ENCODE data around the gene SMG6. TPM values are rescaled to one million over a fixed set of nuclear protein-coding genes. Genes with fewer than 3 reads are reported as not detected.

Gene SMG6
- total and polyA plus RNA-seq, 2 of the 13 experiments (the other 11 are each of a cell fraction or from before 2014, with no cell fraction given) = 4.6 to 14.6 TPM

- TF ChIP-seq KDM2A (CRISPR knock-in tag; IDR thresholded peaks at IDR 0.05; ENCODE audit: borderline replicate concordance, low read depth) (peak; percentile 81; the same call in 1 of the 2 replicates), PITX1 (CRISPR knock-in tag; IDR thresholded peaks at IDR 0.05) (peak; percentile 48; the same call in 1 of the 2 replicates), ZNF777 (CRISPR knock-in tag; IDR thresholded peaks at IDR 0.05) (peak; percentile 73), STAG1 (CRISPR knock-in tag; IDR thresholded peaks at IDR 0.05) (peak; percentile 91), ZNF441 (CRISPR knock-in tag; IDR thresholded peaks at IDR 0.05; ENCODE audit: borderline replicate concordance) (no peak), BCL6 (CRISPR knock-in tag; IDR thresholded peaks at IDR 0.05) (peak; percentile 65; the same call in 1 of the 2 replicates), SP1 (IDR thresholded peaks at IDR 0.05) (no peak), SP1 (CRISPR knock-in tag; IDR thresholded peaks at IDR 0.05) (0 out of 2 replicates have a peak, but pooled peaks have one; percentile 24), ZNF879 (CRISPR knock-in tag; IDR thresholded peaks at IDR 0.05) (no peak), HOXA3 (CRISPR knock-in tag; IDR thresholded peaks at IDR 0.05) (0 out of 2 replicates have a peak, but pooled peaks have one; percentile 4), ERF (CRISPR knock-in tag; IDR thresholded peaks at IDR 0.05) (no peak; the same call in 1 of the 2 replicates), GATAD1 (CRISPR knock-in tag; IDR thresholded peaks at IDR 0.05) (0 out of 2 replicates have a peak, but pooled peaks have one; percentile 36), CSRNP2 (CRISPR knock-in tag; conservative IDR thresholded peaks at IDR 0.05; ENCODE audit: low read depth) (no peak), ZNF780A (CRISPR knock-in tag; IDR thresholded peaks at IDR 0.05) (no peak), ZNF792 (CRISPR knock-in tag; IDR thresholded peaks at IDR 0.05) (0 out of 2 replicates have a peak, but pooled peaks have one; percentile 39), EZH2 (conservative IDR thresholded peaks at IDR 0.05; ENCODE audit: low read depth, low read length) (peak; percentile 39; the same call in 1 of the 2 replicates), TOPORS (CRISPR knock-in tag; IDR thresholded peaks at IDR 0.05) (0 out of 2 replicates have a peak, but pooled peaks have one; percentile 59), ZBED4 (CRISPR knock-in tag; IDR thresholded peaks at IDR 0.05; ENCODE audit: borderline replicate concordance) (peak; percentile 67; the same call in 1 of the 2 replicates), SOX5 (CRISPR knock-in tag; IDR thresholded peaks at IDR 0.05; ENCODE audit: borderline replicate concordance) (peak; percentile 23; the same call in 1 of the 2 replicates), SALL2 (CRISPR knock-in tag; IDR thresholded peaks at IDR 0.05) (peak; percentile 43; the same call in 1 of the 2 replicates), ZBTB42 (CRISPR knock-in tag; IDR thresholded peaks at IDR 0.05) (no peak)
- TF ChIP-seq, protein P1, sequence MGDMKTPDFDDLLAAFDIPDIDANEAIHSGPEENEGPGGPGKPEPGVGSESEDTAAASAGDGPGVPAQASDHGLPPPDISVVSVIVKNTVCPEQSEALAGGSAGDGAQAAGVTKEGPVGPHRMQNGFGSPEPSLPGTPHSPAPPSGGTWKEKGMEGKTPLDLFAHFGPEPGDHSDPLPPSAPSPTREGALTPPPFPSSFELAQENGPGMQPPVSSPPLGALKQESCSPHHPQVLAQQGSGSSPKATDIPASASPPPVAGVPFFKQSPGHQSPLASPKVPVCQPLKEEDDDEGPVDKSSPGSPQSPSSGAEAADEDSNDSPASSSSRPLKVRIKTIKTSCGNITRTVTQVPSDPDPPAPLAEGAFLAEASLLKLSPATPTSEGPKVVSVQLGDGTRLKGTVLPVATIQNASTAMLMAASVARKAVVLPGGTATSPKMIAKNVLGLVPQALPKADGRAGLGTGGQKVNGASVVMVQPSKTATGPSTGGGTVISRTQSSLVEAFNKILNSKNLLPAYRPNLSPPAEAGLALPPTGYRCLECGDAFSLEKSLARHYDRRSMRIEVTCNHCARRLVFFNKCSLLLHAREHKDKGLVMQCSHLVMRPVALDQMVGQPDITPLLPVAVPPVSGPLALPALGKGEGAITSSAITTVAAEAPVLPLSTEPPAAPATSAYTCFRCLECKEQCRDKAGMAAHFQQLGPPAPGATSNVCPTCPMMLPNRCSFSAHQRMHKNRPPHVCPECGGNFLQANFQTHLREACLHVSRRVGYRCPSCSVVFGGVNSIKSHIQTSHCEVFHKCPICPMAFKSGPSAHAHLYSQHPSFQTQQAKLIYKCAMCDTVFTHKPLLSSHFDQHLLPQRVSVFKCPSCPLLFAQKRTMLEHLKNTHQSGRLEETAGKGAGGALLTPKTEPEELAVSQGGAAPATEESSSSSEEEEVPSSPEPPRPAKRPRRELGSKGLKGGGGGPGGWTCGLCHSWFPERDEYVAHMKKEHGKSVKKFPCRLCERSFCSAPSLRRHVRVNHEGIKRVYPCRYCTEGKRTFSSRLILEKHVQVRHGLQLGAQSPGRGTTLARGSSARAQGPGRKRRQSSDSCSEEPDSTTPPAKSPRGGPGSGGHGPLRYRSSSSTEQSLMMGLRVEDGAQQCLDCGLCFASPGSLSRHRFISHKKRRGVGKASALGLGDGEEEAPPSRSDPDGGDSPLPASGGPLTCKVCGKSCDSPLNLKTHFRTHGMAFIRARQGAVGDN (CRISPR knock-in tag; IDR thresholded peaks at IDR 0.05) = peak; percentile 41; the same call in 1 of the 2 replicates
These were observed 277.8 kb downstream of the SMG6 start (continued) for GRCh38 chr17:2025622-2026309.

All from HepG2 (cell line).